ENCODE measurements around the gene ANKRD63.

ANKRD63 gene

DNA sequence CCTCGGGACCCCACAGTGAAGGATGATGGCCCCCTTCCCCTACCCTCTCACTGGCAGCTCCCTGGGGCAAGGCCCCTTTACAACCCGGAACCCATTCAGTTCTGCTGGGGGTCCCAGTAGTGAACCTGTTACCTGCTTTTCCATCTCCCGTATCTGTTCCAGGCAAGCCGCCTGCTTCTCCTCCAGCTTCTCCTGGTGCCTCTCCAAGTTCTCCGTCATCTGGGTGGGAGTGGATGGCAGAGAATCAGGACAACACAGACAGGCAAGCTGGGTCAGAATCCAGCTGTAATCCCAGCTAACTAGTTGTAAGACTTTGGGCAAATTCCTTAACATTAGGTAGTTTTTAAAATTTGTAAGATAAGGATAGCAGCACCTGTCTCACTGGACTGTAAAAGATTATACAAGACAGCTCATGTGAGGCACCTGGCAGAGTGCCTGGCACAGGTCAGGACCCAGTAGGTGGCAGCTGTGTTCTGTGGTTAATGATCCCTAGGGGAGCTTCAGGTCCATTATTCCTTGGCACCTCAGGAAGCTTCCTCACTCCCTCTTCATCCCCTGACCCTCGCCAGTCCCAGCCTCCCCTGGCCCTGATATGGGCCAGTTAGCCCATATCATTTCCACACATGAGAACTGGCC, 6.4 kb upstream of the ANKRD63 start:
- Histone ChIP-seq H3K79me2 (ENCODE audit: control insufficient read depth, insufficient read depth, low read length, poor library complexity) (no peaks in the 10 kb centered on the region), H3K23ac (ENCODE audit: low read length) (no peak overlapping the region), H3K4me3 (ENCODE audit: low read depth, low read length) (no peak overlapping the region), H4K8ac (ENCODE audit: low read depth, low read length) (no peak overlapping the region), H3K9ac (ENCODE audit: low read length) (no peak overlapping the region), H3K14ac (ENCODE audit: low read length) (no peak overlapping the region), H3K79me1 (ENCODE audit: low read length) (peaks cover 6% of the 10 kb centered on the region), H3K4me2 (ENCODE audit: low read length) (no peak overlapping the region), H2AK5ac (ENCODE audit: low read length) (no peak overlapping the region), H2BK120ac (ENCODE audit: insufficient read depth, low read length, poor library complexity) (no peak overlapping the region), H2BK5ac (ENCODE audit: low read depth, low read length, poor library complexity) (no peak overlapping the region), H3K27ac (ENCODE audit: low read depth, low read length) (no peak overlapping the region), H3K4me1 (ENCODE audit: control insufficient read depth in 1 of 2, insufficient read depth in 2 of 2, low read length in 2 of 2) (peaks cover 22 to 25% of the 10 kb centered on the region in 2 experiments), H2BK12ac (ENCODE audit: low read length) (no peak overlapping the region), H3K36me3 (ENCODE audit: control insufficient read depth in 1 of 2, insufficient read depth in 2 of 2, low read length in 2 of 2) (no peaks in the 10 kb centered on the region), H4K12ac (ENCODE audit: low read depth, low read length) (no peak overlapping the region), H3K9me3 (ENCODE audit: insufficient read depth, low read depth, low read length) (peaks cover 2% of the 10 kb centered on the region), H3K18ac (ENCODE audit: low read length) (no peak overlapping the region), H2AFZ (ENCODE audit: insufficient read depth, low read length, poor library complexity) (no peak overlapping the region), H4K91ac (ENCODE audit: low read depth, low read length) (no peak overlapping the region), H3K4ac (ENCODE audit: low read depth, low read length) (no peak overlapping the region), H3K27me3 (ENCODE audit: insufficient read depth, low read length) (peaks cover 18% of the 10 kb centered on the region)
- WGBS (ENCODE audit: extremely low coverage, insufficient coverage, insufficient read length) = no CpG with 5 or more reads among the region's 6 CpGs
- no peak for DNase-seq

GRCh38 chr15:40287968-40288367, 5.1 kb upstream of the ANKRD63 start:
- Histone ChIP-seq H2AK5ac (ENCODE audit: low read length) (no peak overlapping the region), H3K36me3 (ENCODE audit: control insufficient read depth in 1 of 2, insufficient read depth in 2 of 2, low read length in 2 of 2) (no peaks in the 10 kb centered on the region), H3K27ac (ENCODE audit: low read depth, low read length) (no peak overlapping the region), H3K79me2 (ENCODE audit: control insufficient read depth, insufficient read depth, low read length, poor library complexity) (no peaks in the 10 kb centered on the region), H4K91ac (ENCODE audit: low read depth, low read length) (no peak overlapping the region), H3K4ac (ENCODE audit: low read depth, low read length) (no peak overlapping the region), H2BK120ac (ENCODE audit: insufficient read depth, low read length, poor library complexity) (no peak overlapping the region), H3K23ac (ENCODE audit: low read length) (no peak overlapping the region), H3K18ac (ENCODE audit: low read length) (no peak overlapping the region), H3K14ac (ENCODE audit: low read length) (no peak overlapping the region), H4K8ac (ENCODE audit: low read depth, low read length) (no peak overlapping the region), H3K79me1 (ENCODE audit: low read length) (peaks cover 6% of the 10 kb centered on the region), H3K9me3 (ENCODE audit: insufficient read depth, low read depth, low read length) (peaks cover 2% of the 10 kb centered on the region), H2BK12ac (ENCODE audit: low read length) (peak overlapping the region; percentile 23), H3K4me1 (ENCODE audit: control insufficient read depth in 1 of 2, insufficient read depth in 2 of 2, low read length in 2 of 2) (peaks cover 26 to 31% of the 10 kb centered on the region in 2 experiments), H2BK5ac (ENCODE audit: low read depth, low read length, poor library complexity) (no peak overlapping the region), H3K4me2 (ENCODE audit: low read length) (no peak overlapping the region), H2AFZ (ENCODE audit: insufficient read depth, low read length, poor library complexity) (no peak overlapping the region), H3K27me3 (ENCODE audit: insufficient read depth, low read length) (peaks cover 31% of the 10 kb centered on the region), H3K4me3 (ENCODE audit: low read depth, low read length) (no peak overlapping the region), H3K9ac (ENCODE audit: low read length) (no peak overlapping the region), H4K12ac (ENCODE audit: low read depth, low read length) (no peak overlapping the region)
- no CpG with 5 or more reads among the region's 4 CpGs for WGBS (ENCODE audit: extremely low coverage, insufficient coverage, insufficient read length)
- DNase-seq = no peak

DNA sequence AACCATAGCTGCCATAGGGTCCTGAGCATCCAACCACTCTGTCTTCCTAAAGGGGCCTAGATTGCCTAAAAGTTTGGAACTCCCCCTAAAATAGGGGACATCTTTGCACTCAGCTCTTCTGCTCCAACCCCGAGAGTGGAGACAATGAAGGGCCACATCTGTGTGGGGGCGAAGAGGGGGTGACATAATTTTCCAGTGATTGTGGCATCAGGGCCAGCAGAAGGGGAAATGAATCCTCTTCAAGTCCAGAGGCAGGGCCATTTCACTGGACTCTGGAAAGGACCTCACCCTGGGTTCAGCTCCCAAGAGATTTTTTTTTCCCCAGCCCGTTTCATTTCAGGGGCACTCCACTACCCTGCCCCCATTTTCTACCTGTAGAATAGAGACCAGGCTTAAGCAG, 4.6 kb upstream of the ANKRD63 start:
- H3K4me3 ChIP-seq (ENCODE audit: low read depth, low read length) = no peak overlapping the region
- WGBS (ENCODE audit: extremely low coverage, insufficient coverage, insufficient read length) = no CpG with 5 or more reads among the region's 3 CpGs
- no peak overlapping the region for H2AFZ ChIP-seq (ENCODE audit: insufficient read depth, low read length, poor library complexity)
- H4K8ac ChIP-seq (ENCODE audit: low read depth, low read length) = no peak overlapping the region
- no peaks in the 10 kb centered on the region for H3K36me3 ChIP-seq (ENCODE audit: control insufficient read depth in 1 of 2, insufficient read depth in 2 of 2, low read length in 2 of 2)
- no peak overlapping the region for H3K23ac ChIP-seq (ENCODE audit: low read length)
- no peak overlapping the region for H4K91ac ChIP-seq (ENCODE audit: low read depth, low read length)
- no peak overlapping the region for H3K9ac ChIP-seq (ENCODE audit: low read length)
- no peak overlapping the region for H2AK5ac ChIP-seq (ENCODE audit: low read length)
- H3K4me1 ChIP-seq (ENCODE audit: control insufficient read depth in 1 of 2, insufficient read depth in 2 of 2, low read length in 2 of 2) = peaks cover 31 to 34% of the 10 kb centered on the region in 2 experiments
- no peak overlapping the region for H2BK5ac ChIP-seq (ENCODE audit: low read depth, low read length, poor library complexity)
- DNase-seq = no peak
- H3K79me2 ChIP-seq (ENCODE audit: control insufficient read depth, insufficient read depth, low read length, poor library complexity) = peaks cover 2% of the 10 kb centered on the region
- H3K9me3 ChIP-seq (ENCODE audit: insufficient read depth, low read depth, low read length) = peaks cover 2% of the 10 kb centered on the region
- no peak overlapping the region for H3K27ac ChIP-seq (ENCODE audit: low read depth, low read length)
- H3K79me1 ChIP-seq (ENCODE audit: low read length) = peaks cover 10% of the 10 kb centered on the region
- H3K27me3 ChIP-seq (ENCODE audit: insufficient read depth, low read length) = peaks cover 36% of the 10 kb centered on the region
- H2BK12ac ChIP-seq (ENCODE audit: low read length) = no peak overlapping the region
- H3K18ac ChIP-seq (ENCODE audit: low read length) = no peak overlapping the region
- no peak overlapping the region for H2BK120ac ChIP-seq (ENCODE audit: insufficient read depth, low read length, poor library complexity)
- H4K12ac ChIP-seq (ENCODE audit: low read depth, low read length) = no peak overlapping the region
- no peak overlapping the region for H3K4me2 ChIP-seq (ENCODE audit: low read length)
- H3K14ac ChIP-seq (ENCODE audit: low read length) = no peak overlapping the region
- H3K4ac ChIP-seq (ENCODE audit: low read depth, low read length) = no peak overlapping the region

DNA sequence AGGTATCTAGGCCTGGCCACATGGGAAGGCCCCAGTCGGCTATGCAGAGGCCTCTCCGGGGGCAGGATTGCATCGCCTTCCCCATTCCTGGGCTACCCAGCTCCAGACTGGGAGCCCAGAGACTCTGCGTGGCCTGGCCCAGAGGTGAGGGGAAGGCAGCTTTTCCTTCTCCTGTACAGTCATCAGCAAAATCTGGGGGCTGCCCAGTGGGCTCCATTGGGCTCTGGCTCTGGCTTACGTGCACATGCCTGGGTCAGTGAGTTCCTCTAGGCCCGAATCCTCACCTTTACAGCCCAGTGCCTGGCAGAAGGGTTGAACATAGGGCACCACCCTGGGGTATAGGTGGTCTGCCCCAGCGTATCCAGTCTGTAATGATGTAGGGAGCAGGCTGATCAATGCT, 3.9 kb upstream of the ANKRD63 start:
- H2BK12ac ChIP-seq (ENCODE audit: low read length) = no peak overlapping the region
- H4K12ac ChIP-seq (ENCODE audit: low read depth, low read length) = no peak overlapping the region
- H3K9ac ChIP-seq (ENCODE audit: low read length) = no peak overlapping the region
- peak overlapping the region; percentile 47 for H2AK5ac ChIP-seq (ENCODE audit: low read length)
- H4K8ac ChIP-seq (ENCODE audit: low read depth, low read length) = no peak overlapping the region
- H3K36me3 ChIP-seq (ENCODE audit: control insufficient read depth in 1 of 2, insufficient read depth in 2 of 2, low read length in 2 of 2) = no peaks in the 10 kb centered on the region
- H2BK5ac ChIP-seq (ENCODE audit: low read depth, low read length, poor library complexity) = no peak overlapping the region
- H3K9me3 ChIP-seq (ENCODE audit: insufficient read depth, low read depth, low read length) = peaks cover 4% of the 10 kb centered on the region
- H2AFZ ChIP-seq (ENCODE audit: insufficient read depth, low read length, poor library complexity) = no peak overlapping the region
- H3K23ac ChIP-seq (ENCODE audit: low read length) = no peak overlapping the region
- peak overlapping the region; percentile 13 for H4K91ac ChIP-seq (ENCODE audit: low read depth, low read length)
- H3K27me3 ChIP-seq (ENCODE audit: insufficient read depth, low read length) = peaks cover 37% of the 10 kb centered on the region
- no CpG with 5 or more reads among the region's 7 CpGs for WGBS (ENCODE audit: extremely low coverage, insufficient coverage, insufficient read length)
- peaks cover 2% of the 10 kb centered on the region for H3K79me2 ChIP-seq (ENCODE audit: control insufficient read depth, insufficient read depth, low read length, poor library complexity)
- no peak overlapping the region for H2BK120ac ChIP-seq (ENCODE audit: insufficient read depth, low read length, poor library complexity)
- H3K4ac ChIP-seq (ENCODE audit: low read depth, low read length) = peak overlapping the region; percentile 6
- no peak overlapping the region for H3K4me2 ChIP-seq (ENCODE audit: low read length)
- no peak for DNase-seq
- H3K4me3 ChIP-seq (ENCODE audit: low read depth, low read length) = no peak overlapping the region
- peaks cover 35 to 41% of the 10 kb centered on the region in 2 experiments for H3K4me1 ChIP-seq (ENCODE audit: control insufficient read depth in 1 of 2, insufficient read depth in 2 of 2, low read length in 2 of 2)
- peaks cover 10% of the 10 kb centered on the region for H3K79me1 ChIP-seq (ENCODE audit: low read length)
- H3K14ac ChIP-seq (ENCODE audit: low read length) = no peak overlapping the region
- no peak overlapping the region for H3K27ac ChIP-seq (ENCODE audit: low read depth, low read length)
- no peak overlapping the region for H3K18ac ChIP-seq (ENCODE audit: low read length)
